H9 (cell line): ENCODE data around the gene C17orf50. TPM values are rescaled to one million over a fixed set of nuclear protein-coding genes. Genes with fewer than 3 reads are reported as not detected.

ENCODE experiments used
- DNase-seq: peaks from one replicate; pipeline ENCODE4 v3.0.0-alpha.2; 2017
- H2AFZ ChIP-seq: one replicate; pipeline ENCODE4 v1.6.1; 2013; ENCODE audit warnings: mild to moderate bottlenecking, low read length, control low read depth, moderate library complexity
- H2AK5ac ChIP-seq: 2 replicates; pipeline ENCODE4 v1.6.1; 2013; ENCODE audit warnings: low read length, control low read depth, mixed read lengths; ENCODE audit not compliant: insufficient read length
- H2BK120ac ChIP-seq: one replicate; pipeline ENCODE4 v1.6.1; 2013; ENCODE audit warnings: low read depth, mild to moderate bottlenecking, low read length, control low read depth, inconsistent platforms; ENCODE audit not compliant: poor library complexity, severe bottlenecking
- H2BK12ac ChIP-seq: 2 replicates; pipeline ENCODE4 v1.6.1; 2013; ENCODE audit warnings: low read length, control low read depth, mixed read lengths, low read depth; ENCODE audit not compliant: insufficient read length
- H2BK15ac ChIP-seq: 2 replicates; pipeline ENCODE4 v1.6.1; 2013; ENCODE audit warnings: low read depth, low read length, control low read depth
- H2BK20ac ChIP-seq: one replicate; pipeline ENCODE4 v1.6.1; 2013; ENCODE audit warnings: low read depth, mild to moderate bottlenecking, low read length, control low read depth, inconsistent platforms; ENCODE audit not compliant: poor library complexity, severe bottlenecking
- H2BK5ac ChIP-seq: 2 replicates; pipeline ENCODE4 v1.6.1; 2013; ENCODE audit warnings: low read length, control low read depth, mixed read lengths; ENCODE audit not compliant: insufficient read length
- H3K14ac ChIP-seq: 2 replicates; pipeline ENCODE4 v1.6.1; 2013; ENCODE audit warnings: low read length, control low read depth; ENCODE audit not compliant: insufficient read depth
- H3K18ac ChIP-seq: 2 replicates; pipeline ENCODE4 v1.6.1; 2013; ENCODE audit warnings: low read depth, mild to moderate bottlenecking, mixed read lengths, low read length, control low read depth; ENCODE audit not compliant: insufficient read length
- H3K23ac ChIP-seq: 2 replicates; pipeline ENCODE4 v1.6.1; 2013; ENCODE audit warnings: low read length, control low read depth, mixed read lengths, low read depth; ENCODE audit not compliant: insufficient read length
- H3K23me2 ChIP-seq: 2 replicates; pipeline ENCODE4 v1.6.1; 2013; ENCODE audit warnings: low read depth, mild to moderate bottlenecking, mixed read lengths, low read length, control low read depth; ENCODE audit not compliant: insufficient read length, poor library complexity, severe bottlenecking
- H3K27ac ChIP-seq: 2 replicates; pipeline ENCODE4 v1.5.1; 2013; ENCODE audit warnings: low read length, control low read depth, mixed read lengths, low read depth; ENCODE audit not compliant: insufficient read length
- H3K27me3 ChIP-seq: 2 replicates; pipeline ENCODE4 v1.6.1; 2013; ENCODE audit warnings: low read length, control low read depth, inconsistent platforms; ENCODE audit not compliant: insufficient read depth
- H3K4ac ChIP-seq: 2 replicates; pipeline ENCODE4 v1.6.1; 2013; ENCODE audit warnings: low read depth, mild to moderate bottlenecking, control low read depth, inconsistent platforms, low read length, moderate library complexity
- H3K4me1 ChIP-seq: 2 replicates; pipeline ENCODE4 v1.6.1; 2013; ENCODE audit warnings: low read length, control low read depth, inconsistent platforms; ENCODE audit not compliant: insufficient read depth
- H3K4me2 ChIP-seq: 2 replicates; pipeline ENCODE4 v1.6.1; 2013; ENCODE audit warnings: low read length, control low read depth, mixed read lengths; ENCODE audit not compliant: insufficient read length, insufficient read depth
- H3K56ac ChIP-seq: 2 replicates; pipeline ENCODE4 v1.6.1; 2013; ENCODE audit warnings: low read depth, mild to moderate bottlenecking, mixed read lengths, low read length, control low read depth; ENCODE audit not compliant: insufficient read length
- H3K79me1 ChIP-seq: 2 replicates; pipeline ENCODE4 v1.6.1; 2013; ENCODE audit warnings: low read depth, mild to moderate bottlenecking, moderate library complexity, low read length, control low read depth, inconsistent platforms; ENCODE audit not compliant: insufficient read depth, poor library complexity, severe bottlenecking
- H3K79me2 ChIP-seq: 2 replicates; pipeline ENCODE4 v1.6.1; 2013; ENCODE audit warnings: low read length, control low read depth, inconsistent platforms; ENCODE audit not compliant: insufficient read depth
- H3K9ac ChIP-seq: 2 replicates; pipeline ENCODE4 v1.6.1; 2013; ENCODE audit warnings: low read length, control low read depth, mixed read lengths; ENCODE audit not compliant: insufficient read length; ENCODE audit errors: extremely low read depth
- H3K9me3 ChIP-seq: one replicate; pipeline ENCODE4 v1.6.1; 2013; ENCODE audit warnings: low read depth, low read length, inconsistent platforms; ENCODE audit not compliant: control insufficient read depth
- H3T11ph ChIP-seq: one replicate; pipeline ENCODE4 v1.6.1; 2013; ENCODE audit warnings: mild to moderate bottlenecking, low read length, control low read depth, inconsistent platforms
- H4K20me1 ChIP-seq: one replicate; pipeline ENCODE4 v1.6.1; 2013; ENCODE audit not compliant: control insufficient read depth, insufficient read length, insufficient read depth
- H4K5ac ChIP-seq: 2 replicates; pipeline ENCODE4 v1.6.1; 2013; ENCODE audit warnings: low read depth, mild to moderate bottlenecking, mixed read lengths, low read length, control low read depth; ENCODE audit not compliant: insufficient read length
- H4K8ac ChIP-seq: replicated peaks from 2 replicates; pipeline ENCODE4 v1.6.1; 2013; ENCODE audit warnings: low read length, control low read depth, mixed read lengths, low read depth; ENCODE audit not compliant: insufficient read length
- H4K91ac ChIP-seq: 2 replicates; pipeline ENCODE4 v1.6.1; 2013; ENCODE audit warnings: low read depth, mild to moderate bottlenecking, moderate library complexity, mixed read lengths, low read length, control low read depth; ENCODE audit not compliant: insufficient read length
- H3K27ac Mint-ChIP-seq, 3 experiments: 2 replicates in 2 of 3; 3 replicates in 1 of 3; pipeline ENCODE4 v1.8.0; 2020 to 2021; ENCODE audit warnings: mixed read lengths in 3 of 3, mild to moderate bottlenecking in 1 of 3, moderate library complexity in 1 of 3
- H3K27me3 Mint-ChIP-seq: 2 replicates; pipeline ENCODE4 v1.8.0; 2021; ENCODE audit warnings: low read depth, mild to moderate bottlenecking, moderate library complexity, mixed read lengths
- H3K36me3 Mint-ChIP-seq, 3 experiments: 2 replicates in 2 of 3; 3 replicates in 1 of 3; pipeline ENCODE4 v1.8.0; 2020 to 2021; ENCODE audit warnings: low read depth in 3 of 3, mixed read lengths in 3 of 3; ENCODE audit not compliant: insufficient read depth in 1 of 3
- H3K4me1 Mint-ChIP-seq, 2 experiments: 2 replicates each; pipeline ENCODE4 v1.8.0; 2020; ENCODE audit warnings: mixed read lengths in 2 of 2
- H3K4me3 Mint-ChIP-seq, 2 experiments: 2 replicates in 1 of 2; 3 replicates in 1 of 2; pipeline ENCODE4 v1.8.0; 2020 to 2021; ENCODE audit warnings: mild to moderate bottlenecking in 2 of 2, mixed read lengths in 2 of 2, moderate library complexity in 1 of 2
- H3K9me3 Mint-ChIP-seq, 2 experiments: 2 replicates in 1 of 2; 3 replicates in 1 of 2; pipeline ENCODE4 v1.8.0; 2020; ENCODE audit warnings: mild to moderate bottlenecking in 2 of 2, mixed read lengths in 2 of 2, moderate library complexity in 1 of 2
- CTCF ChIP-seq: fragments of 200-600 bp; sonication (generic); conservative IDR thresholded peaks from 3 replicates; pipeline ENCODE4 v1.8.0; 2021; ENCODE audit warnings: antibody characterized with exemption, mild to moderate bottlenecking
- WGBS: extraction: QIAGEN DNeasy Blood & Tissue Kit; methylation state at CpG from one replicate; pipeline ENCODE4 v1.1.7; 2013; ENCODE audit warnings: missing lambda C conversion rate, low lambda C conversion rate, mixed read lengths; ENCODE audit not compliant: insufficient read length; ENCODE audit errors: extremely low coverage; 5-methylcytosine and 5-hydroxymethylcytosine counted together
- total RNA-seq: library from RNA; stranded (reverse); gene quantifications from 2 replicates; pipeline ENCODE4 v1.2.1, GENCODE V29; 2021

C17orf50 gene
- total RNA-seq, 1 experiment from 2014 or later: not detected

- no peak overlapping the region for H3K4me2 ChIP-seq
- Mint-ChIP-seq H3K4me3 (no peak overlapping the region), H3K9me3 (no peaks in the 10 kb centered on the region), H3K4me1 (peaks cover 17 to 18% of the 10 kb centered on the region in 2 experiments), H3K36me3 (no peaks in the 10 kb centered on the region), H3K27me3 (peaks cover 12% of the 10 kb centered on the region), H3K27ac (0 out of 7 replicates have a peak overlapping the region, but pooled peaks of 1 of the 3 experiments have one; percentile 39)
- H3K4me1 ChIP-seq: no peaks in the 10 kb centered on the region
- no peak overlapping the region for H3T11ph ChIP-seq
- no peak overlapping the region for H2AFZ ChIP-seq
- no peaks in the 10 kb centered on the region for H3K9me3 ChIP-seq
- no peak overlapping the region for H3K23ac ChIP-seq
- WGBS: no CpG with 5 or more reads among the region's 1 CpG
- H3K79me1 ChIP-seq: no peaks in the 10 kb centered on the region
- no peak overlapping the region for H2BK120ac ChIP-seq
- no peaks in the 10 kb centered on the region for H3K23me2 ChIP-seq
- no peak overlapping the region for H2BK15ac ChIP-seq
- no peak overlapping the region for H3K56ac ChIP-seq
- H3K27ac ChIP-seq: no peak overlapping the region
- DNase-seq: peak; percentile 83
- H3K79me2 ChIP-seq: no peaks in the 10 kb centered on the region; the same call in 1 of the 2 replicates
- no peak overlapping the region for H2BK5ac ChIP-seq
- no peak overlapping the region for H3K14ac ChIP-seq
- no peak overlapping the region for H3K4ac ChIP-seq
- no peak overlapping the region for H2BK12ac ChIP-seq
- H3K9ac ChIP-seq: no peak overlapping the region
- no peak overlapping the region for H4K91ac ChIP-seq
- peak overlapping the region; percentile 43 for H3K18ac ChIP-seq
- TF ChIP-seq CTCF: peak; percentile 83
- H4K5ac ChIP-seq: no peak overlapping the region
- no peaks in the 10 kb centered on the region for H4K20me1 ChIP-seq
- no peaks in the 10 kb centered on the region for H3K27me3 ChIP-seq
- no peak overlapping the region for H2BK20ac ChIP-seq
- H2AK5ac ChIP-seq: no peak overlapping the region
- no peak overlapping the region for H4K8ac ChIP-seq
Measured at GRCh38 chr17:35804658-35805192, 44.0 kb downstream of the C17orf50 start.
